KOPT-K1 (cell line): Measurements from ENCODE around the gene GRK1.
"Not testable (repeated sequence)": the region's sequence is repeated elsewhere in the genome, so short reads cannot be mapped to it uniquely, and the experiment has no call there.

ENCODE experiments used
- H3K27ac ChIP-seq: fragments of 200-600 bp; sonication (generic); 2 replicates; pipeline ENCODE4 v1.5.1; 2016; ENCODE audit warnings: antibody characterized with exemption, mild to moderate bottlenecking, low read depth, low read length; ENCODE audit not compliant: poor library complexity, severe bottlenecking
- H3K36me3 ChIP-seq: fragments of 200-600 bp; sonication (generic); 2 replicates; pipeline ENCODE4 v1.5.1; 2017; ENCODE audit warnings: antibody characterized with exemption, mild to moderate bottlenecking, low read length, moderate library complexity; ENCODE audit not compliant: insufficient read depth
- H3K9me3 ChIP-seq: fragments of 200-600 bp; sonication (generic); 2 replicates; pipeline ENCODE4 v1.5.1; 2017; ENCODE audit warnings: antibody characterized with exemption, low read length, mild to moderate bottlenecking; ENCODE audit not compliant: insufficient read depth, poor library complexity, severe bottlenecking

GRK1 gene

GRCh38 chr13:113724016-113724758 lies 57.2 kb downstream of the GRK1 start:
- Histone ChIP-seq H3K36me3 (no peaks in the 10 kb centered on the region), H3K9me3 (peaks cover 9% of the 10 kb centered on the region), H3K27ac (no peak overlapping the region)

- Histone ChIP-seq H3K27ac (no peak overlapping the region), H3K9me3 (peaks cover 9% of the 10 kb centered on the region), H3K36me3 (no peaks in the 10 kb centered on the region)
Observed at GRCh38 chr13:113724780-113725315, 57.8 kb downstream of the GRK1 start.

GRCh38 chr13:113725329-113726105 lies 58.5 kb downstream of the GRK1 start:
- not testable (repeated sequence) for H3K27ac ChIP-seq, H3K36me3 ChIP-seq, H3K9me3 ChIP-seq

GRCh38 chr13:113726106-113726821 lies 59.2 kb downstream of the GRK1 start:
- not testable (repeated sequence) for H3K9me3 ChIP-seq, H3K27ac ChIP-seq, H3K36me3 ChIP-seq

- Histone ChIP-seq H3K27ac (no peak overlapping the region), H3K36me3 (no peaks in the 10 kb centered on the region), H3K9me3 (peaks cover 9% of the 10 kb centered on the region)
Observed at GRCh38 chr13:113726961-113727411, 60.0 kb downstream of the GRK1 start.

- Histone ChIP-seq H3K27ac (no peak overlapping the region), H3K36me3 (no peaks in the 10 kb centered on the region), H3K9me3 (peaks cover 14% of the 10 kb centered on the region)
Observed at GRCh38 chr13:113728571-113729054, 61.6 kb downstream of the GRK1 start.

- H3K36me3 ChIP-seq: no peaks in the 10 kb centered on the region
- no peak overlapping the region for H3K27ac ChIP-seq
- peaks cover 21% of the 10 kb centered on the region for H3K9me3 ChIP-seq
Observed at GRCh38 chr13:113729187-113730019, 62.4 kb downstream of the GRK1 start.

GRCh38 chr13:113730258-113730691 lies 63.3 kb downstream of the GRK1 start:
- Histone ChIP-seq H3K36me3 (no peaks in the 10 kb centered on the region), H3K9me3 (peaks cover 21% of the 10 kb centered on the region), H3K27ac (no peak overlapping the region)

- Histone ChIP-seq H3K27ac (no peak overlapping the region), H3K9me3 (peaks cover 21% of the 10 kb centered on the region), H3K36me3 (no peaks in the 10 kb centered on the region)
Observed at GRCh38 chr13:113730831-113731191, 63.8 kb downstream of the GRK1 start.

- H3K36me3 ChIP-seq: no peaks in the 10 kb centered on the region
- peaks cover 21% of the 10 kb centered on the region for H3K9me3 ChIP-seq
- H3K27ac ChIP-seq: no peak overlapping the region
Observed at GRCh38 chr13:113731192-113732175, 64.5 kb downstream of the GRK1 start.

GRCh38 chr13:113732176-113732960 lies 65.3 kb downstream of the GRK1 start:
- peaks cover 13% of the 10 kb centered on the region for H3K9me3 ChIP-seq
- H3K36me3 ChIP-seq: no peaks in the 10 kb centered on the region
- no peak overlapping the region for H3K27ac ChIP-seq

- H3K27ac ChIP-seq: no peak overlapping the region
- H3K36me3 ChIP-seq: no peaks in the 10 kb centered on the region
- peaks cover 11% of the 10 kb centered on the region for H3K9me3 ChIP-seq
Observed at GRCh38 chr13:113732961-113733950, 66.2 kb downstream of the GRK1 start.
